ENCODE data around the gene TMC3. TPM values are rescaled to one million over a fixed set of nuclear protein-coding genes. Genes with fewer than 3 reads are reported as not detected.

The TMC3 gene
- total RNA-seq, 1 donor from 2014 or later = 0.13 TPM

- TF ChIP-seq EZH2 (IDR thresholded peaks at IDR 0.05) (no peak), EZH2phosphoT487 (IDR thresholded peaks at IDR 0.05) (no peak)
- TF ChIP-seq, protein P1, sequence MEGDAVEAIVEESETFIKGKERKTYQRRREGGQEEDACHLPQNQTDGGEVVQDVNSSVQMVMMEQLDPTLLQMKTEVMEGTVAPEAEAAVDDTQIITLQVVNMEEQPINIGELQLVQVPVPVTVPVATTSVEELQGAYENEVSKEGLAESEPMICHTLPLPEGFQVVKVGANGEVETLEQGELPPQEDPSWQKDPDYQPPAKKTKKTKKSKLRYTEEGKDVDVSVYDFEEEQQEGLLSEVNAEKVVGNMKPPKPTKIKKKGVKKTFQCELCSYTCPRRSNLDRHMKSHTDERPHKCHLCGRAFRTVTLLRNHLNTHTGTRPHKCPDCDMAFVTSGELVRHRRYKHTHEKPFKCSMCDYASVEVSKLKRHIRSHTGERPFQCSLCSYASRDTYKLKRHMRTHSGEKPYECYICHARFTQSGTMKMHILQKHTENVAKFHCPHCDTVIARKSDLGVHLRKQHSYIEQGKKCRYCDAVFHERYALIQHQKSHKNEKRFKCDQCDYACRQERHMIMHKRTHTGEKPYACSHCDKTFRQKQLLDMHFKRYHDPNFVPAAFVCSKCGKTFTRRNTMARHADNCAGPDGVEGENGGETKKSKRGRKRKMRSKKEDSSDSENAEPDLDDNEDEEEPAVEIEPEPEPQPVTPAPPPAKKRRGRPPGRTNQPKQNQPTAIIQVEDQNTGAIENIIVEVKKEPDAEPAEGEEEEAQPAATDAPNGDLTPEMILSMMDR (IDR thresholded peaks at IDR 0.05) = no peak
- H3K79me2 ChIP-seq (ENCODE audit: low read depth) = no peaks in the 10 kb centered on the region
- no peak overlapping the region for H3K27ac Mint-ChIP-seq
- no peaks in the 10 kb centered on the region for H3K27me3 ChIP-seq
- DNase-seq (ENCODE audit: low spot score) = no peak
- H3K4me2 ChIP-seq = no peak overlapping the region
- no peak overlapping the region for H3K9ac ChIP-seq
- no peak overlapping the region for H3K27ac ChIP-seq
- peaks cover 7% of the 10 kb centered on the region for H3K27me3 Mint-ChIP-seq (ENCODE audit: insufficient read depth, low read depth)
- H4K20me1 ChIP-seq (ENCODE audit: low read depth) = no peaks in the 10 kb centered on the region
- no peaks in the 10 kb centered on the region for H3F3A ChIP-seq (ENCODE audit: low read depth)
- no peaks in the 10 kb centered on the region for H3K4me1 Mint-ChIP-seq
- no peak overlapping the region for H3K4me3 Mint-ChIP-seq
- no peaks in the 10 kb centered on the region for H3K9me3 ChIP-seq (ENCODE audit: low read depth)
- no peaks in the 10 kb centered on the region for H3K36me3 Mint-ChIP-seq
- H3K4me1 ChIP-seq = no peaks in the 10 kb centered on the region
- no peak overlapping the region for H2AFZ ChIP-seq (replicated peaks)
- peaks cover 2% of the 10 kb centered on the region for H3K9me3 Mint-ChIP-seq
- no peaks in the 10 kb centered on the region for H3K36me3 ChIP-seq
- H3K4me3 ChIP-seq = no peak overlapping the region
Observed at GRCh38 chr15:81282911-81283310, 91.1 kb downstream of the TMC3 start.

DNA sequence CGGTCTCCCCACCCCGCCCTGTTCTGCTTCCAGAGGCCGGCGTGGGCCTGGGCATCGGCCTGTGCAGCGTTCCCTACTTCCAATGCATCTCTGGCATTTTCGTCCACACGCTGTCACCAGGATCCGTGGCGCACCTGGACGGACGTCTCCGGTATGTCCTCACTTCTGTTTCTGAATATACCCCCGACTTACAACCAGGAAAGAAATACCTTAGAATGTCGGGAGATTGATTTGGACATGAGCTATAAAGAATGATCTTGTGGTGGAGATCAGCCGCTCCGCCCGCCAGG, 91.5 kb downstream of the TMC3 start:
- no peaks in the 10 kb centered on the region for H3K79me2 ChIP-seq (ENCODE audit: low read depth)
- Mint-ChIP-seq H3K9me3 (peaks cover 4% of the 10 kb centered on the region), H3K27ac (no peak overlapping the region), H3K27me3 (ENCODE audit: insufficient read depth, low read depth) (peaks cover 8% of the 10 kb centered on the region), H3K36me3 (no peaks in the 10 kb centered on the region), H3K4me3 (no peak overlapping the region), H3K4me1 (no peaks in the 10 kb centered on the region)
- H3K4me3 ChIP-seq = no peak overlapping the region
- H3K27me3 ChIP-seq = no peaks in the 10 kb centered on the region
- no peak overlapping the region for H3K4me2 ChIP-seq
- no peaks in the 10 kb centered on the region for H3K9me3 ChIP-seq (ENCODE audit: low read depth)
- no peak overlapping the region for H3K27ac ChIP-seq
- no peak overlapping the region for H3K9ac ChIP-seq
- H3K36me3 ChIP-seq = no peaks in the 10 kb centered on the region
- H4K20me1 ChIP-seq (ENCODE audit: low read depth) = no peaks in the 10 kb centered on the region
- DNase-seq (ENCODE audit: low spot score) = no peak
- H2AFZ ChIP-seq (replicated peaks) = no peak overlapping the region
- TF ChIP-seq, protein P1 (IDR thresholded peaks at IDR 0.05) = no peak
- no peak for TF ChIP-seq EZH2 (IDR thresholded peaks at IDR 0.05)
- no peak for TF ChIP-seq EZH2phosphoT487 (IDR thresholded peaks at IDR 0.05)
- H3K4me1 ChIP-seq = no peaks in the 10 kb centered on the region
- H3F3A ChIP-seq (ENCODE audit: low read depth) = no peaks in the 10 kb centered on the region

DNA sequence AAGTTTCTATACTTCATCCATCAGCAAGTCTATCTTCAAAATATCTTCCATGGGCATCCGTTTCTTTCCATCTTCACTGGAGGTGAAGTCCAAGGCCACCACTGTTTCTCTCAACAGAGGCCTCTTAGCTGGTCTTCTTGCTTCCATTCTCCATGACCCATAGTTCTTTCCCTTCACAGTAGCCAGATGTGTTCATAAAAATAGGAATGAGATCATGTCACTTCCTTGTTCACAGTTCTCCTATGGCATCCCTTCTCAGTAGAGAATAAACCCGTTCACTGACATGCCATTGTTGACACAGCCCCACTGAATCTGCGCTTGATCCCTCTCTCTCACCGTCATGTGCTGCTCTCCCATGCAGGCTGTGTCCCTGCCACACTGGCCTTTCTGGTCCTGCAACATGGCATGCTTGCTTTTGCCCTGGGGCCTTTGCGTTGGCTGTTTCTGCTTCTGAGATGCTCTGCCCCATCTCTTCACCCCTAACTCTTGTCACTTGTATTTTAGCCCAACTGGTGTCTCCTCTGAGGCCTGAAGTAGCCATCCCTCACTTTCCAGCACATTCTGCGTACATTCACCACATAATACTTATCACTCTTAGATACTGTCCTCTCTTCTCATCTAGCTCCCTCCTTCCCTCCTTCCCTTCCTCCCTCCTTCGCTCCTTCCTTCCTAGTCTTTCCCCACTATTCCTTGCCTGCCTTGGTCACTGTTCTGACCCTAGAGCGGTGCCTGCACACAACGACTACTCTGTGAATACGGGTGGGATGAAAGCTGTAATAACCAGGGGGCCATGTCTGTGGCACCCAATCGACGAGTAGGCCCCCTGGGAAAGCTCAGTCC, 92.0 kb downstream of the TMC3 start:
- Histone ChIP-seq H3F3A (ENCODE audit: low read depth) (no peaks in the 10 kb centered on the region), H3K4me3 (no peak overlapping the region), H3K4me1 (no peaks in the 10 kb centered on the region), H3K4me2 (no peak overlapping the region), H3K79me2 (ENCODE audit: low read depth) (no peaks in the 10 kb centered on the region), H3K36me3 (no peaks in the 10 kb centered on the region), H3K27me3 (no peaks in the 10 kb centered on the region), H2AFZ (replicated peaks) (no peak overlapping the region), H3K27ac (no peak overlapping the region), H4K20me1 (ENCODE audit: low read depth) (no peaks in the 10 kb centered on the region), H3K9ac (no peak overlapping the region), H3K9me3 (ENCODE audit: low read depth) (no peaks in the 10 kb centered on the region)
- TF ChIP-seq EZH2phosphoT487 (IDR thresholded peaks at IDR 0.05) = no peak
- TF ChIP-seq EZH2 (IDR thresholded peaks at IDR 0.05) = no peak
- TF ChIP-seq, protein P1 (IDR thresholded peaks at IDR 0.05) = no peak
- H3K9me3 Mint-ChIP-seq = peaks cover 7% of the 10 kb centered on the region
- DNase-seq (ENCODE audit: low spot score) = no peak
- H3K27me3 Mint-ChIP-seq (ENCODE audit: insufficient read depth, low read depth) = peaks cover 10% of the 10 kb centered on the region
- H3K4me1 Mint-ChIP-seq = no peaks in the 10 kb centered on the region
- H3K4me3 Mint-ChIP-seq = no peak overlapping the region
- no peak overlapping the region for H3K27ac Mint-ChIP-seq
- no peaks in the 10 kb centered on the region for H3K36me3 Mint-ChIP-seq

All from neural progenitor cell (in vitro differentiated cells).